ENCODE results near the gene TUBA1C.

GRCh38 chr12:49223122-49223521 is 41.8 kb upstream of the TUBA1C start:
- TF ChIP-seq, protein P1, sequence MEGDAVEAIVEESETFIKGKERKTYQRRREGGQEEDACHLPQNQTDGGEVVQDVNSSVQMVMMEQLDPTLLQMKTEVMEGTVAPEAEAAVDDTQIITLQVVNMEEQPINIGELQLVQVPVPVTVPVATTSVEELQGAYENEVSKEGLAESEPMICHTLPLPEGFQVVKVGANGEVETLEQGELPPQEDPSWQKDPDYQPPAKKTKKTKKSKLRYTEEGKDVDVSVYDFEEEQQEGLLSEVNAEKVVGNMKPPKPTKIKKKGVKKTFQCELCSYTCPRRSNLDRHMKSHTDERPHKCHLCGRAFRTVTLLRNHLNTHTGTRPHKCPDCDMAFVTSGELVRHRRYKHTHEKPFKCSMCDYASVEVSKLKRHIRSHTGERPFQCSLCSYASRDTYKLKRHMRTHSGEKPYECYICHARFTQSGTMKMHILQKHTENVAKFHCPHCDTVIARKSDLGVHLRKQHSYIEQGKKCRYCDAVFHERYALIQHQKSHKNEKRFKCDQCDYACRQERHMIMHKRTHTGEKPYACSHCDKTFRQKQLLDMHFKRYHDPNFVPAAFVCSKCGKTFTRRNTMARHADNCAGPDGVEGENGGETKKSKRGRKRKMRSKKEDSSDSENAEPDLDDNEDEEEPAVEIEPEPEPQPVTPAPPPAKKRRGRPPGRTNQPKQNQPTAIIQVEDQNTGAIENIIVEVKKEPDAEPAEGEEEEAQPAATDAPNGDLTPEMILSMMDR (IDR thresholded peaks at IDR 0.05; ENCODE audit: low read length): no peak
- no peak for TF ChIP-seq EZH2 (optimal IDR thresholded peaks at IDR 0.05; ENCODE audit: low read depth, low read length)
- TF ChIP-seq EZH2phosphoT487 (IDR thresholded peaks at IDR 0.05; ENCODE audit: low read length): no peak
